MM.1S (cell line): Measurements from ENCODE around the gene ADAMTSL3.
"Not testable (repeated sequence)": the region's sequence is repeated elsewhere in the genome, so short reads cannot be mapped to it uniquely, and the experiment has no call there.

ENCODE experiments used
- DNase-seq: peaks from one replicate; pipeline ENCODE4 v3.0.0-alpha.2; 2015
- H2AFZ ChIP-seq: fragments of 300-600 bp; sonication (generic); 2 replicates; pipeline ENCODE4 v1.6.0; 2016; ENCODE audit warnings: antibody characterized with exemption, low read length
- H3F3A ChIP-seq: fragments of 300-600 bp; sonication (generic); 2 replicates; pipeline ENCODE4 v1.6.1; 2016; ENCODE audit warnings: mild to moderate bottlenecking, antibody characterized with exemption, low read length, moderate library complexity, mixed read lengths; ENCODE audit not compliant: insufficient read depth
- H3K27ac ChIP-seq: fragments of 300-600 bp; sonication (generic); 2 replicates; pipeline ENCODE4 v1.5.1; 2016; ENCODE audit warnings: mild to moderate bottlenecking, low read length
- H3K27me3 ChIP-seq: fragments of 300-600 bp; sonication (generic); replicated peaks from 2 replicates; pipeline ENCODE4 v1.6.0; 2016; ENCODE audit warnings: low read length; ENCODE audit not compliant: insufficient read depth
- H3K36me3 ChIP-seq: fragments of 300-600 bp; sonication (generic); replicated peaks from 2 replicates; pipeline ENCODE4 v1.6.1; 2016; ENCODE audit warnings: mild to moderate bottlenecking, low read length, mixed read lengths; ENCODE audit not compliant: insufficient read depth
- H3K4me1 ChIP-seq: fragments of 300-600 bp; sonication (generic); 2 replicates; pipeline ENCODE4 v1.6.1; 2016; ENCODE audit warnings: low read length, mixed read lengths
- H3K4me2 ChIP-seq: fragments of 300-600 bp; sonication (generic); 2 replicates; pipeline ENCODE4 v1.6.0; 2016; ENCODE audit warnings: low read depth, low read length
- H3K4me3 ChIP-seq: fragments of 300-600 bp; sonication (generic); 2 replicates; pipeline ENCODE4 v1.5.1; 2016; ENCODE audit warnings: low read length, mixed read lengths
- H3K79me2 ChIP-seq: fragments of 300-600 bp; sonication (generic); 2 replicates; pipeline ENCODE4 v1.6.1; 2016; ENCODE audit warnings: mixed run types, low read length, mixed read lengths
- H3K9ac ChIP-seq: fragments of 300-600 bp; sonication (generic); 2 replicates; pipeline ENCODE4 v1.6.1; 2016; ENCODE audit warnings: low read length, mixed read lengths
- H3K9me2 ChIP-seq: fragments of 300-600 bp; sonication (generic); replicated peaks from 2 replicates; pipeline ENCODE4 v1.6.1; 2016; ENCODE audit warnings: mild to moderate bottlenecking, low read length, mixed read lengths; ENCODE audit not compliant: insufficient read depth
- H3K9me3 ChIP-seq: fragments of 300-600 bp; sonication (generic); replicated peaks from 2 replicates; pipeline ENCODE4 v1.6.1; 2016; ENCODE audit warnings: mild to moderate bottlenecking, low read length, mixed read lengths; ENCODE audit not compliant: insufficient read depth
- H4K20me1 ChIP-seq: fragments of 300-600 bp; sonication (generic); 2 replicates; pipeline ENCODE4 v1.6.1; 2016; ENCODE audit warnings: mild to moderate bottlenecking, low read length, moderate library complexity, mixed read lengths; ENCODE audit not compliant: insufficient read depth
- CTCF ChIP-seq: fragments of 300-600 bp; sonication (generic); IDR thresholded peaks from 2 replicates; pipeline ENCODE4 v1.5.1; 2016; ENCODE audit warnings: antibody characterized with exemption, low read length, mixed read lengths
- EZH2 ChIP-seq: fragments of 300-600 bp; sonication (generic); optimal IDR thresholded peaks from 2 replicates; pipeline ENCODE3; 2017; ENCODE audit warnings: low read depth, mild to moderate bottlenecking, antibody characterized with exemption, low read length, mixed read lengths
- EZH2phosphoT487 ChIP-seq: fragments of 300-600 bp; sonication (generic); IDR thresholded peaks from 2 replicates; pipeline ENCODE4 v1.6.1; 2018; ENCODE audit warnings: antibody characterized with exemption, low read length

Gene ADAMTSL3

DNA sequence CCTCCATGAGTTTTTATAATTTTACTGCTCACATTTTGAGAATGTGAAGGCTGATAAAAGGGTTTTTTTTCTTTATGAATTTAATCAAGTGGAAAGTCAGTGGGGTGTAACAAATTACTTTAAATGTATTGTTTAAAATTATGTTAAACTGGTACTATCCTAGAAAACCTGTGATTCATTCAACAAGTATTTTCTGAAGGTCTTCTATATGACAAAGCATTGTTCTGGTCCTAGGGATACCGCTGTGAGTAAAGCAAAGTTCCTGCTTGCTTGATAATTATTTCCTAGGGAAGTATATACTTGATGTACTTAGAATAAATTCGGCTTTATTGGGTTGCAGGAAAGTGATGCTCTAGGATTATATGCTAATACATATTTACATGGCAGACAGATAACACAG lies 428.8 kb downstream of the ADAMTSL3 start:
- no peaks in the 10 kb centered on the region for H3K79me2 ChIP-seq
- no peak overlapping the region for H3K27ac ChIP-seq
- H3K4me1 ChIP-seq: peaks cover 6% of the 10 kb centered on the region; the same call in 1 of the 2 replicates
- no peak overlapping the region for H3K4me3 ChIP-seq
- TF ChIP-seq CTCF (no peak), EZH2 (no peak), EZH2phosphoT487 (no peak)
- no peaks in the 10 kb centered on the region for H4K20me1 ChIP-seq
- H3K9me2 ChIP-seq: no peaks in the 10 kb centered on the region
- no peaks in the 10 kb centered on the region for H3K9me3 ChIP-seq
- no peak for DNase-seq
- no peaks in the 10 kb centered on the region for H3K27me3 ChIP-seq
- peaks cover 7% of the 10 kb centered on the region; the same call in 1 of the 2 replicates for H3F3A ChIP-seq
- H3K9ac ChIP-seq: no peak overlapping the region
- H2AFZ ChIP-seq: no peak overlapping the region
- no peaks in the 10 kb centered on the region; the same call in 1 of the 2 replicates for H3K36me3 ChIP-seq
- H3K4me2 ChIP-seq: no peak overlapping the region

GRCh38 chr15:84086071-84086470 lies 432.1 kb downstream of the ADAMTSL3 start:
- not testable (repeated sequence) for H3K79me2 ChIP-seq, H3K9me3 ChIP-seq

More at GRCh38 chr15:84086071-84086470, 432.1 kb downstream of the ADAMTSL3 start:
- not testable (repeated sequence) for H2AFZ ChIP-seq, H3K4me3 ChIP-seq, H3K9me2 ChIP-seq, H3K36me3 ChIP-seq, H3K27me3 ChIP-seq, H3F3A ChIP-seq, H4K20me1 ChIP-seq, DNase-seq, H3K4me1 ChIP-seq, H3K4me2 ChIP-seq, H3K27ac ChIP-seq, H3K9ac ChIP-seq
